ENCODE data around the gene MAPRE3. TPM values are rescaled to one million over a fixed set of nuclear protein-coding genes. Genes with fewer than 3 reads are reported as not detected.

MAPRE3 gene
- total and polyA plus RNA-seq, 2 donors (not counting 3 experiments of a cell fraction or from before 2014, with no cell fraction given), result 4.4 to 6.1 TPM

DNA sequence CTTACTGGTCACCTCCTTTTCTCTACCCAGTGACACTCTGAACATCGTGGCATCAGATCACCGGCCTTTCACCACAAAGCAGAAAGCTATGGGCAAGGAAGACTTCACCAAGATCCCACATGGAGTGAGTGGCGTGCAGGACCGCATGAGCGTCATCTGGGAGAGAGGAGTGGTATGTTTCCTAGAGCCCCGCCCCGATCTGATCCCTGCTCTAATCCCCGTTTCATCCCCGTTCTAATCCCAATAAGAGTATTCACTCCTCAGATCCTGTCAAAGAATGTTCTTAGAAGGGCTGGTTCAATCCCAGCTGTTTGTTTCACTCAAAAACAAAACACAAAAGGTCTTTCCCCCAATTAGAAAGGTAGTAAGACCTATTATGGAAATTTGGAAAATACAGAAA is 30.4 kb upstream of the MAPRE3 start:
- H4K20me1 ChIP-seq (replicated peaks; ENCODE audit: control insufficient read depth, extremely low read depth, insufficient read depth, low read length), result no peaks in the 10 kb centered on the region
- no peak for TF ChIP-seq MYC (IDR thresholded peaks at IDR 0.05; ENCODE audit: low read depth, low read length)
- H3K9ac ChIP-seq (replicated peaks; ENCODE audit: extremely low read depth, insufficient read depth, low read length), result no peak overlapping the region
- no peak overlapping the region for H3K4me3 ChIP-seq (replicated peaks in 1 of 3; ENCODE audit: insufficient read depth in 1 of 3, low read depth in 1 of 3, low read length in 3 of 3)
- H3K4me2 ChIP-seq (ENCODE audit: insufficient read depth, low read length), result no peak overlapping the region
- no peak overlapping the region for H3K27ac ChIP-seq (ENCODE audit: insufficient read depth, low read depth, low read length)
- dilution Hi-C loops (cut with MboI; ENCODE audit: extremely low pct_ligation_motif_present, low sequenced_read_pairs) (no loop called here), intact Hi-C loops (cut with micrococcal nuclease) (no loop called here)
- no peaks in the 10 kb centered on the region for H3K36me3 ChIP-seq (ENCODE audit: control insufficient read depth in 2 of 2, extremely low read depth in 1 of 2, insufficient read depth in 2 of 2, low read length in 2 of 2)
- no peaks in the 10 kb centered on the region for H3K79me2 ChIP-seq (ENCODE audit: control insufficient read depth, insufficient read depth, low read length)
- DNase-seq (ENCODE audit: low read depth, low spot score) (no peak), FAIRE-seq (no peak)
- no TSS peak for BruUV-seq (replicated peaks)
- H3K9me1 ChIP-seq (replicated peaks; ENCODE audit: control insufficient read depth, extremely low read depth, insufficient read depth, low read length), result no peaks in the 10 kb centered on the region
- H3K27me3 ChIP-seq (ENCODE audit: control insufficient read depth in 2 of 2, insufficient read depth in 2 of 2, low read length in 2 of 2), result peaks cover 3 to 4% of the 10 kb centered on the region in 2 experiments
- no peak overlapping the region for H2AFZ ChIP-seq (ENCODE audit: low read depth, low read length)
- CTCF ChIA-PET, result interaction anchor here (0.7 to 7.2 kb wide), 6 partner anchors 17 to 335 kb away, joined by 3 to 210 read pairs (median 3); partner anchors contain the start of gene DPYSL5
- H3K4me1 ChIP-seq (ENCODE audit: control insufficient read depth, extremely low read depth, insufficient read depth, low read length), result no peaks in the 10 kb centered on the region
- POLR2A ChIA-PET, result no interaction called here
- no peaks in the 10 kb centered on the region for H3K9me3 ChIP-seq (replicated peaks; ENCODE audit: control insufficient read depth, insufficient read depth, low read length)

DNA sequence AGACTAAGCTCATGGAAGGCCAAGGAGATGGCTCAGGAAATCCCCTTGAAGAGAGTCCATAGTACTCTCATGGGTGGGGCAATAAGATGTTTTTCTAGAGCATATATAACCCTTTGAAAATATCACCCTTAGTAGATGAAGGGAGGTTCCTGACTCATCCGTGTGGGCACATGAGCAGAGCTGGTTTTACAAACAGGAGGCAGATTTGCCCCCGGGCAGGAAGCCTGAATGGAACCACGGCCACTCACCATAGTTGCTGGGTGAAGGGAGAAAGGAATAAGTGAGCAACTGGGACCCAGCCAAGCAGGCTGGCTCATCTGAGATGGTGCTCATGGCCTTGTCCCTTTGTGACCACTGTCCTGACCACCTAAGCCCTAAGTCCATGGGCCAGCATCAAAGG is 29.0 kb upstream of the MAPRE3 start:
- Histone ChIP-seq H3K4me3 (replicated peaks in 1 of 3; ENCODE audit: insufficient read depth in 1 of 3, low read depth in 1 of 3, low read length in 3 of 3) (no peak overlapping the region), H3K9me1 (replicated peaks; ENCODE audit: control insufficient read depth, extremely low read depth, insufficient read depth, low read length) (no peaks in the 10 kb centered on the region), H3K27ac (ENCODE audit: insufficient read depth, low read depth, low read length) (no peak overlapping the region), H3K79me2 (ENCODE audit: control insufficient read depth, insufficient read depth, low read length) (no peaks in the 10 kb centered on the region), H3K4me1 (ENCODE audit: control insufficient read depth, extremely low read depth, insufficient read depth, low read length) (no peaks in the 10 kb centered on the region), H3K9ac (replicated peaks; ENCODE audit: extremely low read depth, insufficient read depth, low read length) (no peak overlapping the region), H3K27me3 (ENCODE audit: control insufficient read depth in 2 of 2, insufficient read depth in 2 of 2, low read length in 2 of 2) (peaks cover 3 to 4% of the 10 kb centered on the region in 2 experiments), H3K4me2 (ENCODE audit: insufficient read depth, low read length) (no peak overlapping the region), H4K20me1 (replicated peaks; ENCODE audit: control insufficient read depth, extremely low read depth, insufficient read depth, low read length) (no peaks in the 10 kb centered on the region), H3K36me3 (ENCODE audit: control insufficient read depth in 2 of 2, extremely low read depth in 1 of 2, insufficient read depth in 2 of 2, low read length in 2 of 2) (no peaks in the 10 kb centered on the region), H2AFZ (ENCODE audit: low read depth, low read length) (no peak overlapping the region), H3K9me3 (replicated peaks; ENCODE audit: control insufficient read depth, insufficient read depth, low read length) (no peaks in the 10 kb centered on the region)
- DNase-seq (ENCODE audit: low read depth, low spot score), result no peak
- dilution Hi-C loops (cut with MboI; ENCODE audit: extremely low pct_ligation_motif_present, low sequenced_read_pairs) (no loop called here), intact Hi-C loops (cut with micrococcal nuclease) (no loop called here)
- no TSS peak for BruUV-seq (replicated peaks)
- POLR2A ChIA-PET, result no interaction called here
- TF ChIP-seq POLR2AphosphoS5 (IDR thresholded peaks at IDR 0.05; ENCODE audit: insufficient read depth, low read depth, low read length), result no peak
- TF ChIP-seq EZH2 (IDR thresholded peaks at IDR 0.05; ENCODE audit: borderline replicate concordance, low read depth, low read length, severe bottlenecking), result no peak
- TF ChIP-seq, protein P1, sequence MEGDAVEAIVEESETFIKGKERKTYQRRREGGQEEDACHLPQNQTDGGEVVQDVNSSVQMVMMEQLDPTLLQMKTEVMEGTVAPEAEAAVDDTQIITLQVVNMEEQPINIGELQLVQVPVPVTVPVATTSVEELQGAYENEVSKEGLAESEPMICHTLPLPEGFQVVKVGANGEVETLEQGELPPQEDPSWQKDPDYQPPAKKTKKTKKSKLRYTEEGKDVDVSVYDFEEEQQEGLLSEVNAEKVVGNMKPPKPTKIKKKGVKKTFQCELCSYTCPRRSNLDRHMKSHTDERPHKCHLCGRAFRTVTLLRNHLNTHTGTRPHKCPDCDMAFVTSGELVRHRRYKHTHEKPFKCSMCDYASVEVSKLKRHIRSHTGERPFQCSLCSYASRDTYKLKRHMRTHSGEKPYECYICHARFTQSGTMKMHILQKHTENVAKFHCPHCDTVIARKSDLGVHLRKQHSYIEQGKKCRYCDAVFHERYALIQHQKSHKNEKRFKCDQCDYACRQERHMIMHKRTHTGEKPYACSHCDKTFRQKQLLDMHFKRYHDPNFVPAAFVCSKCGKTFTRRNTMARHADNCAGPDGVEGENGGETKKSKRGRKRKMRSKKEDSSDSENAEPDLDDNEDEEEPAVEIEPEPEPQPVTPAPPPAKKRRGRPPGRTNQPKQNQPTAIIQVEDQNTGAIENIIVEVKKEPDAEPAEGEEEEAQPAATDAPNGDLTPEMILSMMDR (IDR thresholded peaks at IDR 0.05; ENCODE audit: extremely low read depth in 1 of 2, insufficient read depth in 1 of 2, low read depth in 1 of 2, low read length in 2 of 2), result no peak
- no peak for TF ChIP-seq JUN (IDR thresholded peaks at IDR 0.05; ENCODE audit: borderline replicate concordance, insufficient read depth, insufficient read length, low read depth)
- no peak for TF ChIP-seq MYC (IDR thresholded peaks at IDR 0.05; ENCODE audit: low read depth, low read length)
- TF ChIP-seq GATA2 (IDR thresholded peaks at IDR 0.05; ENCODE audit: insufficient read depth, insufficient read length, low read depth, low read length), result no peak
- TF ChIP-seq, protein P2, sequence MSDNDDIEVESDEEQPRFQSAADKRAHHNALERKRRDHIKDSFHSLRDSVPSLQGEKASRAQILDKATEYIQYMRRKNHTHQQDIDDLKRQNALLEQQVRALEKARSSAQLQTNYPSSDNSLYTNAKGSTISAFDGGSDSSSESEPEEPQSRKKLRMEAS (IDR thresholded peaks at IDR 0.05; ENCODE audit: insufficient read depth, insufficient read length), result no peak
- no peak for TF ChIP-seq POLR2A (IDR thresholded peaks at IDR 0.05; ENCODE audit: low read depth, low read length)
- no peak for TF ChIP-seq FOS (IDR thresholded peaks at IDR 0.05; ENCODE audit: borderline replicate concordance, insufficient read depth, low read length)
- no peak for FAIRE-seq
- CTCF ChIA-PET, result interaction anchor here (0.7 to 7.2 kb wide), 12 partner anchors 8 to 95 kb away, joined by 3 to 210 read pairs (median 5); partner anchors contain the start of gene DPYSL5

Measured in endothelial cell of umbilical vein (primary cell).